ENCODE data around the gene LATS2.

The LATS2 gene

DNA sequence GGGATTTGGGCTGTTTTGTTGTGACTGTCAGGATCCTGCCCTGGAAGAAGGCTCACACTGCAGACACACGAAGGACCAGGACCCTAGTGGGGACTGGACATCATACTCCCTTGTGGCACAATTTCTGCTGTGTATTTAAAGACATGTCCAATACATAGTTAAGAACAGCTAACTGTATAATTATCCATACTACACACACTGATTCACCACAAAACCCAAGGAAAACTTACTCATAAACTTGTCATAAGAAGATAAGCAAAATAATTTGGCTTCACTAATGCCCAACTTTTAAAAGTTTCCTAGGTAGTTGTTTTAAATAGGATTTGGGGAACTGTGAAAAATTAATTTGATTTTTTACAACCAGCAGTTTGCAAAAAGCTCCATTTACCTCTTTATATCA lies 46.1 kb downstream of the LATS2 start:
- no peak for DNase-seq (ENCODE audit: low spot score)

DNA sequence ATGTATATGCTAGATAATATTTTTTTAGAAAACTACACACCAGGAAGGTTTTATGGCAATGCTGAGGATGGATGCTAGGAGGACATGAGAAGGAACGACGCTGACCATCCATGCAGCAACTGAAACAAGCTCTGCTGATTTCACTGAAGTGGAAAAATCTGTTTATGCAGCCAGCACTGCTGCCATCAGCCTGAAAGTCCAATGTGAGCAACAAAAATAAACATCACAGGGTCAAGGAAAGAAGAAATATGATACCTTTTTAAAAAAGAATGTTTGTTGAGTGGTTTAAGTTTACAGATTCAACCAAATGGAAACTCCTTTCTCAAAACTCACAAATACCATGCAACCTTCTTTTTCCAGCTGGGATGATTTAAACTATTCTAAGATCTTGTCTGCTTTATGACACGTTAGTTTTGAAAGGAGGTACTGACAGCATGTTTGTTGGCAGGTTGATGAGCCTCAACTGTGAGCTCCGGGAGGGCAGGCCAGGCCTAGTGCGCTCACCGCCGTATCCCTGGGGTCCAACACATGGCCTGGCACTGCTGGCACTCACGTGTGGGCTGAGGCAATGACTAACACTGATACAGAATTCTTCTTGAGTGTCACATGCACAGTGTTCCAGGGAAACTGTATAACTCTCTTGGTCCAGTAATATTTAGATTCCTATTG lies 46.8 kb downstream of the LATS2 start:
- no peak for DNase-seq (ENCODE audit: low spot score)

DNA sequence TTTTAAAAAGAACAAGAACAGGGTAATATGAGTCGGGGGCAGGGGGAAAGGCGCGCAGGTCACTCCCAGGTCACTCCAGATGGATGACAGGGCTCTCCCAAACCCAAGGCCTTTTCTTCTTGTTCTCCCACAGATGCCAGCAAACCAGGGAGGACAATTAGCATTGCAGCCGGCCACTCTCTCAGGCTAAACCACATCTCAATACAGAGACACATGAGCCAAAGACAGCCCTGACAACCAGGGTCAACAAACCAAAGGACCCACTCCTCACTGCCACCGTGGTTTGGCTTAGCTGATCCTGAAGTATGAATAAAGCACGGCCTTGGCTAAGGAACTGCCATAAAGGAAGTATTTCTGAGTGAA lies 47.3 kb downstream of the LATS2 start:
- DNase-seq (ENCODE audit: low spot score), result no peak

DNA sequence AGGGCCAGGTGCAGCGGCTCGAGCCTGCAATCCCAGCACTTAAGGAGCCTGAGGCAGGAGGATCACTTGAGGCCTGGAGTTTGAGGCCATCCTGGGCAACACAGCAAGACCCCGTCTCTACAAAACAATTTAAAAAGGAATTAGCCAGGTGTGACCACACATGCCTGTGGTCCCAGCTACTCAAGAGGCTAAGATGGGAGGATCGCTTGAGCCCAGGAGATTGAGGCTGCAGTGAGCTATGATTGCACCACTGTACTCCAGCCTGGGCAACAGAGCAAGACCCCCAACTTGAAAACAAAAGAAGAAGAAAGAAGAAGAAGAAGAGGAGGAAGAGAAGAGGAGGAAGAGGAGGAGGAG lies 47.7 kb downstream of the LATS2 start:
- no peak for DNase-seq (ENCODE audit: low spot score)

DNA sequence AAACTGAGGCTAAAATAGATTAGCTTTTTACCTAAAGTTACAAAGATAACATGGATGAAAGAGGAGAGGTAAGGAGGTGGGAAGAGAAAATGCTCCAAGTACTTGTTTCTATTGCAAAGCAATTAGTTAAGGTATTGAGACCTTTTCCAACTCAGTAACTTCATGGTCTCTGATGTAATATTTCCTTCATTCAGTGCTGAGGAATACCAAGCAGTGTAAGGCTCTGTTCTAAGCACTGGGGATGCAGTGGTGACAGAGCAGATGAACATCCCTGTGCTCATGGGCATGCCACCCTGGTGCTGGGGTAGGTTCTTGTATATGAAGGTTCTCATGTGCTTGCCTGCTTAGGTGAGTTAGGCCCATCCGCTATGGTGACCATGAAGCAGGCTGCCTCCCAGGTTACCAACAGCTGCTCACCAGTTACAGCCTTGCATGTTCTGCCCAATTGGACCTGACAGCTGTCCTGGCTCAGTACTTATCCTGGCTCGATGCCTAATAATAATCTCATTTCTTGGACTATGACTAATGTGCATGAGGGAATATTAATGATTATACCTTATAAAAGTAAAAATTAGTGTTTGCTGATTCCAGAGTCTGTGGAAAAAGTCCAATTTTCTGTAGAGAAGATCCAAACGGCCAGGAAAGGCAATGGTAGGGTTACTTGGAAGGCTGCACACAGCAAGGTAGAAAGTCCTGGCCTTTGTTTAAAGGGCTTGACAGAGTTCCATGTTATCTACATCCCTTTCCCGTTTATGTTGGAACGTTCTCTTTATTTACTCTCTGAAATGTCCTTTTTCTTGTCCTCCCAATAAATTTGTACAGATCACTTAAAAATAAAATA lies 48.3 kb downstream of the LATS2 start:
- no peak for DNase-seq (ENCODE audit: low spot score)

DNA sequence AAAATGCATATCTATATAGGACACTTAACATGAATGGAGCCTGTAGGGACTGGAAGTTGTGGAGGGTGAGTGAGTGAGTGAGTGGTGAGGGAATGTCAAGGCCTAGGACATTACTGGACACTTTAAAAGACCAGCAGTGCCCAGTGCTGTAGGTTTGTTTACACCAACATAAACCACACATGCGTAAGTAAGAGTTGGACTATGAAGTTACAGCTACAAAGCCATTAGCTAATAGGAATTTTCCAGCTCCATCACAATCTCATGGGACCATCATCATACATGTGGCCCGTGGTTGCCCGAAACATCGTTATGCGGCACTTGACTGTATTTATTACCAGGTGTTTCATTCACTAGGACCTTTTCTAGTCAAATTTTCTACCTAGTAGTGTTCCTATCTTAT lies 49.2 kb downstream of the LATS2 start:
- no peak for DNase-seq (ENCODE audit: low spot score)

DNA sequence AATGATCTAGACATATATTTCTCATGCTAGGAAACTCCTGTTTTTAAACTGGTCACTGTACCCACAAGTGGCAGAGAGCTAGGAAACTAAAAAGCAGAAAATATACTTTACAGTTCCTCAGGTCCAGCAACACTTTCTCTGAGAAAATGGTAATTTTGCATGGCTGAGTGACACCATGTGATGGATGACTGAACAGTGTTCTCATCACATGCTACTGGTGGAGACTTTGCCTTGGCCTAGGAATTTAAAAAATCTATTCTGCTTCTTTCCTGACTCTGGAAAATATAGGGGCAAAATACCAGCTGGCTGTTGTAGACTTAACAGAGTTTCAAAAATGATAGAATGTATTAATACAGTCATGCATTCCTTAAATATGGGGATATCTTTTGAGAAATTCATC lies 50.0 kb downstream of the LATS2 start:
- DNase-seq (ENCODE audit: low spot score), result no peak

DNA sequence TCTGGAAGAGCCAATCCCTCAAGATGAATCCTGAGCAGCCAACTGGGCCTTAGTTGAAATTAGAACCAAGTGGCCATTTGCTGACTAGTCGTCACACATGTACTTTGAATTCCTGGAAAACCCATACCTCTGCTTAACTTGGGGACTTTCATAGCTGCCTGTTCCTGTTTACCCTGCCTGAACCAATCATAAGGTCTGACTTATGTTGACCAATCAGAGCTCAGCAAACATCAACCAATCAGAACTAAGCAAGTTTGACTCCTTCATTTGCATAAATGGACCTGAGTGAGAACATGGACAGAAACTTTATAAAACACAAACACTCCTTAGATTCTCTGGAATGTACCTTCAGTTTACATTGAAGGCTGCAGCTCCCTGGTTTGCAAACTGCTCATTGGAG lies 50.8 kb downstream of the LATS2 start:
- DNase-seq (ENCODE audit: low spot score), result no peak

DNA sequence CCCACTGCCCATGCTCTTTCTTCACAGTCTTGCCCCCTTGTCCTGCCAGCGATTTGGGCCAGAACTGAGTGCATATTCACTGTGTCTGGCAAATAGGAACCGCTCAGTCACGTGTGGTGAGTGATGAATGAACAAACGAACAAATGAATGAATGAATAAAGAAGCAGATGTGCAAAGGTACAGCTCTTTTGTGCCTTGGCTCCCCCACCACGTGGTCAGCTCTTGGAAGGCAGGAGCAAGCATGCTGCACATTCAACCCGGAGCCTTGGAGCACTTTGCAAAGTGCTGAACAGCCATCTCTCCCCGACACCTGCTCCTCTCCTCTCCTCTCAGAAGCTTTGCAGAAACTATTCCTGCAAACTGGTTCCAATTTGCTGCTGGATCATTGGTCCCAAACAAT lies 52.4 kb downstream of the LATS2 start:
- no peak for DNase-seq (ENCODE audit: low spot score)

DNA sequence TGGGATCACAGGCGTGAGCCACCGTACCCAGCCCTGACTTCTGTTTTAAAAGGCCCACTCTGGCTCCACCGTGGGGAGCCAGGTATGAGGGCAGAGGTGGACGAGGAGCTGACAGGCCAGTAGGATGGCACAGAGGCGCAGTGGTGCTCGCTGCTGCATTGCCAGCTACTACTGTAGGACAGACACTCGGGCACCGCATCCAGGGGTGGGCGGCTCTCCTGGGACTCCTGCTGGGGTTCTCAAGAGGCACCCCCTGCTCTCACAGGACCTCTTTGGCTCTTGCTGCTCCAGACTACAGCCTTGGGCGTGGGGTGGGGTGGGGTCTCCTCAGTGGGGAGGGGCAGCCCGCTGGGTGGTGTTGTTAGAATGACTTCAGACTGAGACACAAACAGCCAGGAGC lies 53.4 kb downstream of the LATS2 start:
- DNase-seq (ENCODE audit: low spot score), result no peak

DNA sequence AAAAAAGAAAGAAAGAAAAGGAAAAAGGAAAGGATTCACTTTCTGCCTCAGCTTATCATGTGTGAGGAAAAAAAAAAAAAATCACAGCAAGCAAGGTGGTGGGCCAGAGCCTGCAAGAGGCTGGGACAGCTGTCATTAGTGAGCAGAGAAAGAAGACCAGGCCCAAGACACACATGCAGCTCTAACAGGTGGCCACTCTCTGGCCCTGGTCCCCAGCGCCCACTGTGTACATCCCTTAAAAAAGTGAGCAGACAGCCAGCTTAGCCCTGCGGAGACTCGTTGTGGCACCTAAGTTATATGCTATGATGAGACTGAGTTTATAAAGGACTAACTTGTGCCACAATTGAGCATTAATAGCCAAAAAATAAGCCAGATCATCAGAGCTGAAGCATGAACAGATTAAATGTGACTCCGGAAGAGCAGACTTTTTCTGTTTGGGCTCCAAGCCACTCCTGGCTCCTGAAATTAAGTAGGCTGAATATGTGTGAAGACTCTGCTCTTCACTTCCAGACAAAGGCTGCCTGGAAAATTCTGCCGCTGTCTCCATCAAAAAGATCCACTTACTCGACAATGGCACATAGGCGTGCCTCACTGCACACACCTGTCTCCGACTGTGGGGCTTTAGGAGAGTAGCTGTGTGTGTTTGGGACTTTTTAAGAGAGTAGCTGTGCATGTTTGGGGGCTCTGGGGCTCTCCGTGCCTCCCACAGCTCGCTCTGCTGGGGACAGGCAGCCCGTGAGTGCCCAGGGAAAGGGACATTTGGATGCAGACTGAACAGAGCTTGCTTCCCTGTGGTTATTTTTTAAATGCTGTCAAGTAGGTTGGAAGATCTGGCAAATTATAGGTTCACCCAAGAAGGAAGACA lies 55.0 kb downstream of the LATS2 start:
- no peak for DNase-seq (ENCODE audit: low spot score)

DNA sequence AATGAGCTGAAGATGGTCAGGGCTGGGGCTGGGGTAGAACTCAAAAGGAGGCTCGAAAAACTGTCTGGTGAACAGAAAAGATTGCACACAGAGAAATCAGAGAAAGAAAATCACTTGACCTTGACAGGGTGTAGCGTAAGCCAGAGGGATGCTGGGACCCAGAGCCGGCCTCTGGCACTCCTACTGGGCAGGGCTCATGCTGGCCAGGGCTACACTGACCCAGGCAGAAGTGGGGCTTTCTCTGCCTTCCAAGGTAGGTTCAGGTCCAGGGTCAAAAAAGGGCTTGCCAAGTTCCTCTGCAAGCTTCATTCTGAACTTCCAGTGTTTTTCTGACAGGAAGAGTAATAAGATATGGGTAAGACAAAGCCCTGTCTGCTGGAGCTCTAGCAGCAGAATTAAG lies 56.2 kb downstream of the LATS2 start:
- no peak for DNase-seq (ENCODE audit: low spot score)

DNA sequence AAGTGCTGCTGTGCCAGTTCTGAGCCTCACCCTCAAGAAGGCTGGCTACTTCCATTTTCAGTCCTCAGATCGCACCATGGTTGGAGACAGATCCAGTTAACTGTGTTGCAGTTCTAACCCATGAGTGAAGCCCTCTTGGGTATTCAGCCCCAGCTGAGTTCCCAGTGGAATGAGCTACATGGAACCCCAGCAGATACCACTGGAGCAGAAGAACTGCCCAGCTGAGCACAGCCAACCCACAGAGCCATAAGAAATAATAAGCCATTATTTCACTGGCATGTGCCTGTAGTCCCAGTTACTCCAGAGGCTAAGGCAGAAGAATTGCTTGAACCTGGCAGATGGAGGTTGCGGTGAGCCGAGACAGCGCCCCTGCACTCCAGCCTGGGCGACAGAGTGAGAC lies 59.9 kb downstream of the LATS2 start:
- no peak for DNase-seq (ENCODE audit: low spot score)

DNA sequence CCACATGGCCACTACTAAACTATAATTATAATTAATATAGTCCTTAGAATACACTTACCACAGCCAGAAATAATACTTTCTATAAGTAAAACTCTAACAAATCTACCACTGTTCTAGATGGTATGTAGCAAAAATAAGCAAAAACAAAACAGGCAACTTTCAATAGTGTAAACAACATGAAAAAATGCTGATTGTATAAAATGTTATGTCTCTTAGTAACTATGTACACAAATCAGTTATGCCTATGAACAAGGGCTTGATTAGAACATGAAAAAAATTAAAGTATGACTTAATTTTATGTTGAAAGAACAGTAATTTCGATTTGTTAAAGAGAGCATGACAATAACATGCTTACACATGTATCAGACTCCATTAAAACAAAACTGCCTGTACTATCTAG lies 60.7 kb downstream of the LATS2 start:
- DNase-seq (ENCODE audit: low spot score), result no peak

DNA sequence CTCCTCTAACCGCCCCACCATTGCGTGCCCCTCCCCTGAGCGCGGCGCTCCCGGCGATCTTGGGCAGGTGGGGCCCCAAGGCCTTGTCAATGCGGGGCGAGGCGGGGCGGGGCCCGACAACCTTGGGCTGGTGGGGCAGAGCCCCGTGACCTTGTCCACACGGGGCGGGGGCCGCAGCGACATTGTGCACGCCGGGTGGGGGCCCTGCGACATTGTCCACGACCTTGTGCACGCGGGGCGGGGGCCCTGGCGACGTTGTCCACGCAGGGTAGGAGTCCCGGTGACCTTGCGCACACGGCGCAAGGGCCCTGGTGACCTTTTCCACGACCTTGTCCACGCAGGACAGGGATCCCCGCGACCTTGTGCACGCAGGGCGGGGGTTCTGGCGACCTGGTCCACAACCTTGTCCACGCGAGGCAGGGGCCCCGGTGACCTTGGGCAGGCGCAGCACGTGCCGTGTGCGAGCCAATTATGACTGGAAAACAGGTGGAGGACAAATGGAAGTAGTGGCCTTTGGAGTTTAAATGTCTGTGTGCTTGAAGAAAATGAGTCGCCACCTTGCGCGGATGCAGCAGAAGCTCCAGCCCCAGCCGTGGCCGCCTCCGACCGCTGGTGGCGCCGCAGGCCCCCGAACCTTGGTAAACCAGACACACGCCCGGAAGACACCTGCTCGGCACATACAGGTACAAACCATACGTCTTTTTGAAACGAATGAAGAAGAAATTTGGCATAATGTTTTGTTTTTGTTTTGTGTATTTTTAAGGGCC lies 62.6 kb downstream of the LATS2 start:
- no peak for DNase-seq (ENCODE audit: low spot score)

DNA sequence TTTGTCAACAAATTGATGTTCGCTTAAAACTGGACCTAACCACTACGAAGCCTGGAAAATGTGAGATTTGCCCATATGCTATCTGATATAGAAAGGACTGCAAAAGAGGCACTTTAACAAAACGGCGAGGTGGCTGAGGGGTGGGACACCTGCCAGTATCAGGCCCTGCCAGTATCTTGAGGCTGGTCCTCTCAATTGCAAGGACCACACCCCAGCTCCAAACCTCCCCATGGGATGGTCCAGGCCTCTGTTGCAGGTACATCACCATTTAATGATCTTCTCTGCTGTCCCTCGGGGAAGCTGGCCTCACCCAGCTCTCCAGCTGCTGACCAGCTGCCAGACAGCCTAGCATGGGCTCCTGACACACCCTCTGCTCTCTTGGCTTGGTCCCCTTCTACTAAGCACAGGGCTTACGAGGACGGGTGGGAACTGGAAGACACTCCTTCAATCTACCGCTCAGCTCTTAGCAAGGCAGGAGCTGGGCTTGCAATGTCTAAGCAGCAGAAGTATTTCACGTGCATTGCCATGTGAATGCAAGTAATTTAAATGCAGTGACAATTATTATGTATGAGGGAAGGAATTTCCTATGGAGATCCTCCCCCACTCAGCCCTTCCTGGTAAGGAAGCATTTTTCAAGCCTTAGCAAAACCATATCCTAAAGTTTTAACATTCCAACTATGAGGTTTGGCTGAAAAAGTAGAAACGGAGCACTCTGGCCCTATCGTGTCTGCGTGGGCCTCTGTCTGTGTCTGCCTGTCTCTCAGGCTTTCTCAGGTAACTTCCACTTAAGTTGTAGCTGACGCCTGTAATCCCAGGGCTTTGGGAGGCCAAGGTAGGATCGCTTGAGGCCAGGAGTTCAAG lies 63.9 kb downstream of the LATS2 start:
- DNase-seq (ENCODE audit: low spot score), result no peak

DNA sequence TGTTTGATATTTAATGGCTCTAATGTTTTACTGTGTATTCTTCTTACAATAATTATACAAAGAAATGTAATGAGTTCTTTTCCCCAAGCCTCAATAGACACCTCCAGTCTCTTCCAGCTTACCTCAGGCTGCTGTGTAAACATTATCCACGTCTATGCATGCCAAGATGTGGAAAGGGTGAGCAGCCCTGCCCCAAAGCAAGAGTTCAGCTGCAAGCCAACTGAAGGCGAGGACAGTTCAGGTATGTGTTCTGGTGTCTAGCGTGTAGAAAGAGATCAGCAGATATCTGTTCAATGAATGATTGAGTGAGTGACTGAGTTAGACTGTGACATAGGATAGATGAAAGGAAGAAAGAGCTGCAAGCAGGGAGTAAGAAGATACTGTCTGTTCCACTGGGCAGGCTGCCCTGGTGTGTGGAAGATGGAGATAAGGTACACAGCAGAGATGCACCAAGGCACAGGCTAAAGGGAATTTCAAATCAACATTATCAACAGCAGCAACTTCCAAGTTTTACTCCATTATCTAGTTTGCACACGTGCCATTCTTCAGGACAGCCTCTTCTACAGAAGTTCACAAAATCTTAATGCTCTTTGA lies 66.0 kb downstream of the LATS2 start:
- no peak for DNase-seq (ENCODE audit: low spot score)

DNA sequence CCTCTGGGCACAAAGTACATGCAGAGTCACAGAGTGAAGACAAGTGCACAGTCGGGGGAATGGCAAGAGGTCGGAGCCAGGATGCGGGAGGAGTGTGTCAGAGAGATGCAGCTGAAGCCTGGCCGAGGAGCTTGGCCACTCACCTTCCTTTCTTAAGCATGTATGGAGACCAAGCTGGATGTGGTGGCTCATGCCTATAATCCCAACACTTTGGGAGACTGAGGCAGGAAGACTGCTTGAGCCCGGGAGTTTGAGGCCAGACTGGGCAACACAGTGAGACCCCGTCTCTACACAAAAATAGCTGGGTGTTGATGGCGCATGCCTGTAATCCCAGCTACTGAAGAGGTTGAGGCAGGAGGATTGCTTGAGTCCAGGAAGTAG lies 67.0 kb downstream of the LATS2 start:
- DNase-seq (ENCODE audit: low spot score), result no peak

DNA sequence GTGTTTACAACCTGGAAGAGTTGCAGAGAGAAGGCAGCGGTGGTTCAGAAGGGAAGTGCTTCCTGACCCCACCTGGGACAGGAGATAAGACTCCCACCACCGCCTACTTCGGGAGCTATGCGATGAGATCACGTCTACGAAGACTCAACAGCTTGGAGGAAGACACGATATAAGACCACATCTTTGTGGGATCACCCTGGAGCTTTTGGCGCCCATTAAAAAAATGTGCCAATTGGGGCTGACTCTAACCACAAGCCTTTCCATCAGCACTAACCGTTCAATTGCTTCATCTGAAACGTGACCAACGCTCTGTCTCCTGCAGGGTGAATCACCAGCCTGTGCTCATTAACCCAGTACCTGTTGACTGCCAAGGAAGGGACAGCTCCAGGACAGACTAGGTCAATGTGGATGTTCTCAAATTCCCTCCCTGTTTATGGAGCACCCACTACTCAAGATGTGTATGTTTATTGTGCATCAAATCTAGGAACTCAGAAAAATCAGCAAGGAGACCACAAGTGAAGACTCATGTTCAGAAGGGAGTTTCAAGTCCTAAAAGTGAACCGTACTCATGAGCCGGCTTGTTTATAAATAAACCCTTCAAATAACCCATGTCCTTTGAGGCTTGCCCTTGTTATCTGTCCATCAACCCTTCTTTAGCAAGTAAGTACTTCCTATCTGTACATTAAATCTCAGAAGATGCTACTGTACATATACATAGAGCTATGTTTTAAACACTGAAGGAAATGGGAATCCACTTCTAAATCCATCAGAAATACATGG lies 67.5 kb downstream of the LATS2 start:
- no peak for DNase-seq (ENCODE audit: low spot score)

DNA sequence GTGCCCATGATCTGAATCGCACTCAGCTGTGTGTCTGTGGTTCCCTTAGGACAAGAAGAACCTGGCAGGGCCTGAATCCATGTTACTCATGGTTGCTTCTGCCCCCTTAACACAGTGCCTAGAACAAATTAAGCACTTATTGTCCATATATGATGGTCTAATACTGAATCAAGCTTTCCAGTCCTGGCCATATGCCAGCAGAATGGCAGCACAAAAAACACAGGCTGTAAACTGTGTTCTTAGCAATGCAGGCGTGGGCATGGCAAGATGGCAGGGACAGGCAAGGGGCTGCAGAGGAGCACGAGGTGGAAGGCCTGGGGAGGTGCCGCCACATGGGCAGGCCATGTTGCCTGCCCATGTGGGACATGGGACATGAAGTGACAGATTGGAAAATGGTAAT lies 68.2 kb downstream of the LATS2 start:
- no peak for DNase-seq (ENCODE audit: low spot score)

Data from pons (tissue), 1 donor.